Ascending aorta (tissue), 2 donors: Measurements from ENCODE around the gene LRRC45. TPM values are rescaled to one million over a fixed set of nuclear protein-coding genes. Genes with fewer than 3 reads are reported as not detected.

Experiments
- DNase-seq, 2 donors: peaks; one replicate each; pipeline ENCODE4 v3.0.0-alpha.2; 2019; ENCODE audit warnings: low spot score in 2 of 2
- H3K27ac ChIP-seq, 2 donors: fragments of 200-600 bp; sonication (generic); one replicate each; pipeline ENCODE4 v1.5.1; 2016 to 2017; ENCODE audit warnings: mild to moderate bottlenecking in 1 of 2
- H3K27me3 ChIP-seq: fragments of 200-600 bp; sonication (generic); one replicate; pipeline ENCODE4 v1.5.1; 2017
- H3K36me3 ChIP-seq, 2 donors: fragments of 200-600 bp; sonication (generic); one replicate each; pipeline ENCODE4 v1.5.1; 2016
- H3K4me1 ChIP-seq, 2 donors: fragments of 200-600 bp; sonication (generic); one replicate each; pipeline ENCODE4 v1.5.1; 2016 to 2017; ENCODE audit warnings: mild to moderate bottlenecking in 1 of 2
- H3K4me3 ChIP-seq, 2 donors: fragments of 200-600 bp; sonication (generic); one replicate each; pipeline ENCODE4 v1.5.1; 2016 to 2017; ENCODE audit warnings: mild to moderate bottlenecking in 1 of 2
- H3K9me3 ChIP-seq, 2 donors: fragments of 200-600 bp; sonication (generic); one replicate each; pipeline ENCODE4 v1.5.1; 2016
- intact Hi-C: fragments of 100-400 bp; cut with DNase I; formaldehyde crosslinking; loops from one replicate; pipeline ENCODE4 v1.15.1; 2023
- total RNA-seq: library from RNA; depleted of rRNA; stranded (reverse); fragments of >200 nt; gene quantifications from one replicate; pipeline ENCODE4 v1.1.0, GENCODE V29; 2016
- TF ChIP-seq, protein P1 (sequence below), 3 experiments: fragments of 200-600 bp in 2 of 3; fragments of 450-650 bp in 1 of 3; sonication (generic) in 2 of 3; IDR thresholded peaks; one replicate each; pipeline ENCODE4 v1.5.1; 2016 to 2019; ENCODE audit warnings: antibody characterized with exemption in 3 of 3, mild to moderate bottlenecking in 1 of 3, moderate library complexity in 1 of 3

The LRRC45 gene
- total RNA-seq, 1 donor from 2014 or later = 2.0 TPM

DNA sequence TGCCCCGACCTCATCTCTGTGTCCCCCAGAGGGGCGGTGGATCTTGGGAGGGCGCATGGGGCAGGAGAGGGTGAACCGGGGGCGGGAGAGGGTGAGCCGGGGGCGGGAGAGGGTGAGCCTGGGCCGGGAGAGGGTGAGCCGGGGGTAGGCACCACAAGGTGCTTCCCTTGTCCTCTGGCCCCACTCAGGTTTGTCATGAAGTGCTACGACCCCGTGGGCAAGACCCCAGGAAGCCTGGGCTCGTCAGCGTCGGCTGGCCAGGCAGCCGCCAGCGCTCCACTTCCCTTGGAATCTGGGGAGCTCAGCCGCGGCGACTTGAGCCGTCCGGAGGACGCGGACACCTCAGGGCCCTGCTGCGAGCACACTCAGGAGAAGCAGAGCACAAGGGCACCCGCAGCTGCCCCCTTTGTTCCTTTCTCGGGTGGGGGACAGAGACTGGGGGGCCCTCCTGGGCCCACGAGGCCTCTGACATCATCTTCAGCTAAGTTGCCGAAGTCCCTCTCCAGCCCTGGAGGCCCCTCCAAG is 26.8 kb upstream of the LRRC45 start:
- DNase-seq = no peak
- Histone ChIP-seq H3K27me3 (no peaks in the 10 kb centered on the region), H3K27ac (no peak overlapping the region), H3K9me3 (no peaks in the 10 kb centered on the region), H3K4me3 (no peak overlapping the region), H3K36me3 (peaks cover 13% of the 10 kb centered on the region in 2 donors), H3K4me1 (peaks cover 7 to 13% of the 10 kb centered on the region in 2 donors)
- TF ChIP-seq, protein P1, sequence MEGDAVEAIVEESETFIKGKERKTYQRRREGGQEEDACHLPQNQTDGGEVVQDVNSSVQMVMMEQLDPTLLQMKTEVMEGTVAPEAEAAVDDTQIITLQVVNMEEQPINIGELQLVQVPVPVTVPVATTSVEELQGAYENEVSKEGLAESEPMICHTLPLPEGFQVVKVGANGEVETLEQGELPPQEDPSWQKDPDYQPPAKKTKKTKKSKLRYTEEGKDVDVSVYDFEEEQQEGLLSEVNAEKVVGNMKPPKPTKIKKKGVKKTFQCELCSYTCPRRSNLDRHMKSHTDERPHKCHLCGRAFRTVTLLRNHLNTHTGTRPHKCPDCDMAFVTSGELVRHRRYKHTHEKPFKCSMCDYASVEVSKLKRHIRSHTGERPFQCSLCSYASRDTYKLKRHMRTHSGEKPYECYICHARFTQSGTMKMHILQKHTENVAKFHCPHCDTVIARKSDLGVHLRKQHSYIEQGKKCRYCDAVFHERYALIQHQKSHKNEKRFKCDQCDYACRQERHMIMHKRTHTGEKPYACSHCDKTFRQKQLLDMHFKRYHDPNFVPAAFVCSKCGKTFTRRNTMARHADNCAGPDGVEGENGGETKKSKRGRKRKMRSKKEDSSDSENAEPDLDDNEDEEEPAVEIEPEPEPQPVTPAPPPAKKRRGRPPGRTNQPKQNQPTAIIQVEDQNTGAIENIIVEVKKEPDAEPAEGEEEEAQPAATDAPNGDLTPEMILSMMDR (IDR thresholded peaks at IDR 0.05) = no peak
- intact Hi-C loops = no loop called here

DNA sequence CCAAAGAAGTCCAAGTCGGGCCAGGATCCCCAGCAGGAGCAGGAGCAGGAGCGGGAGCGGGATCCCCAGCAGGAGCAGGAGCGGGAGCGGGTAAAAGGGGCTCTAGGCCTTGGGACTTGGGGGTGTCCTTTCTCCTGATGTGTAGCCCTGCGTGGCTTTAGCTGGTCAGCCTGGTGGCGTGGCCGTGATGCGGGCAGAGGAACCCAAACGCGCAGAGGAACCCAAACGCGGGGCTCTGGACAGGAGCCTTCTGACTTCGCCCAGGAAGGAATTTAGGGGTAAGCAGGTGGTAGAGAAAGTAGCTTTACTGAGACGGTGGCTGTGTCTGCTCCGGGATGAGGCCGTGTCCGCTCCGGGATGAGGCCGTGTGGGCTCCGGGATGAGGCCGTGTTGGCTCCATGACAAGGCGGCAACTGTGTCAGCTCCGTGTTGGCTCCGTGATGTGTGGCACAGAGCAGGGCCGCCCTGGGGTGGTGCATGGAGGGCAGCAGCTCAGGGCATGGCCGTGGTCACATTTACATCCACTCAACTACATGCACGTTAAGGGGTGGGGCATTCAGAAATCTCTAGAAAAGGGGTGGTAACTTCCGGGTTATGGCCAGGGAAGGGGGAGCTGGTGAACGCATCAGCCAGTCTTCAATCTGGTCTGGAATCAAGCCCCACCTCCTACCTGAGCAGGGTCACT is 26.2 kb upstream of the LRRC45 start:
- DNase-seq = no peak
- TF ChIP-seq, protein P1 (IDR thresholded peaks at IDR 0.05) = no peak
- H3K4me3 ChIP-seq = no peak overlapping the region
- no peaks in the 10 kb centered on the region for H3K27me3 ChIP-seq
- no peaks in the 10 kb centered on the region for H3K9me3 ChIP-seq
- intact Hi-C loops = no loop called here
- peaks cover 13% of the 10 kb centered on the region in 2 donors for H3K36me3 ChIP-seq
- H3K27ac ChIP-seq = no peak overlapping the region
- peaks cover 6 to 7% of the 10 kb centered on the region in 2 donors for H3K4me1 ChIP-seq

DNA sequence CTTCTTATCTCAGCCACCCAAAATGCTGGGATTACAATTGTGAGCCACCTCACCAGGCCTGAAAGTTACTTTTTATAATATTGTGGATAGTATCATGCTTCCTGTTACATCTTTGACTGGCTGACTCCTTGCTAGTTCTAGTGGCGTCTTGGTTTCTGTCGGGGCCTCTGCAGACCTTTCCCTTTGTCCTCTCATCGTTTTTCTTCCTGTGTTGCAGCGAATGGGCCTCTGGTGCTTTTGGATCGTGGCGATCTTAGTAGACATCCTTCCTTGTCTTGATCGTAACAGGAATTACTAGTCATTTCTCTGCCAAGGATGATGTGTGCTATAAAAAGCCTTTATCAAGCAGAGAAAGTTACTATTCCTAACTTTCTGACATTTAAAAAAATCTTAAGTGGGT is 24.9 kb upstream of the LRRC45 start:
- Histone ChIP-seq H3K36me3 (peaks cover 13% of the 10 kb centered on the region in 2 donors), H3K4me3 (no peak overlapping the region), H3K9me3 (no peaks in the 10 kb centered on the region), H3K27me3 (no peaks in the 10 kb centered on the region), H3K27ac (no peak overlapping the region), H3K4me1 (peaks cover 6 to 11% of the 10 kb centered on the region in 2 donors)
- TF ChIP-seq, protein P1 (IDR thresholded peaks at IDR 0.05) = no peak
- intact Hi-C loops = no loop called here
- no peak for DNase-seq

DNA sequence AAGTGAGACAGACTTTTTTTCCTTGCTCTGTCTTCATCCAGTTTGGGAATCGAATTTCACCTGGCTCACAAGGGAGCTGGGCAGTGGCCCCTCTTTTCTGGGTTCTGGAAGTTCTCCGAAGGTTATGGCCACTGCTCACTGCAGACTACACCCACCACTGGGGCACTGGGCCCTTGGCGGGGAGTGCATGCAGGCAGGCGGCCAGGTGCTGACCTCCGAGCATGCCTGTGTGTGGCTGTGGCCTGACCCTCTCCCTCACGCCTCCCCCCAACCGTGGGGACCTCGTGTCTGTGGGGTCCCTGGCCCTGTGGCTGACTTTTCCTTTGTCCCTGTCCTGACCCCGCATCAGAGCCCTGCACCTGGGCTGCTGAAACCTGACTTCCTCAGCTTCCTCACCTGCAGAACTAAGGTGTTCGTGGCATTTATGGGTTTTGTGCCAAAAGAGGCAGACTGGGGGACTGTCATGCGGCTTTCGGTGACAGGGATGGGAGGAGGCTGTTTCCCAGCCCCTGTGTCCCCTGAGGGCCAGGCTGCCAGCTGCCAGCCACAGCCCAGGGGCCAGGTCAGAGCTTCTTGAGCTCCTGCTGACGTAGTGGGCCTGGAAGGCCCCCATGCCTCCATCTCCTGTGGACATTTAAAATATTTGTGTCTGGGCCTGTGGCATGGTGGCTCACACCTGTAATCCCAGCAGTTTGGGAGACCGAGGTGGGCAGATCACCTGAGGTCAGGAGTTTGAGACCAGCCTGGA is 24.2 kb upstream of the LRRC45 start:
- H3K9me3 ChIP-seq = no peaks in the 10 kb centered on the region
- no peak overlapping the region for H3K4me3 ChIP-seq
- H3K36me3 ChIP-seq = peaks cover 13% of the 10 kb centered on the region in 2 donors
- no peak for DNase-seq
- intact Hi-C loops = no loop called here
- H3K27me3 ChIP-seq = no peaks in the 10 kb centered on the region
- peaks cover 9 to 15% of the 10 kb centered on the region in 2 donors for H3K4me1 ChIP-seq
- H3K27ac ChIP-seq = no peak overlapping the region
- TF ChIP-seq, protein P1 (IDR thresholded peaks at IDR 0.05) = no peak

DNA sequence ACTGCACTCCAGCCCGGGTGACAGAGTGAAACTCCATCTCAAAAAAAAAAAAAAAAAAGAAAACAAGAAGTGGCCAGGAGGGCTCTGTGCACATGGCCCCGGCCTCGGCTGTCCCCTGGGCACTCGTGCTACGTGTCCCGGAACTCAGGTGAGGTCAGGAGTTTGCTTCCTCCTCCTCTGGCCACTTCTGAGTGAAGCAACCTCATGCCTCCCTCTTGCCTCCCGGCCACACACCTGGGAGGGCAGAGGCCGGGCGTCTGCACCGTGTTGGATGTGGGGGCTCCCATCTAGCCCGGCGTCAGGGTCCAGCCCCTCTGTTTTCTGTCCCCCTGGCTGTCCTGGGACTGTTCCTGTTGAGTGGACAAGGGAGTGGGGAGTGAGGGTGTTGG is 23.5 kb upstream of the LRRC45 start:
- peaks cover 12 to 22% of the 10 kb centered on the region in 2 donors for H3K4me1 ChIP-seq
- no peak overlapping the region for H3K27ac ChIP-seq
- peaks cover 13% of the 10 kb centered on the region in 2 donors for H3K36me3 ChIP-seq
- H3K27me3 ChIP-seq = no peaks in the 10 kb centered on the region
- TF ChIP-seq, protein P1 (IDR thresholded peaks at IDR 0.05) = no peak
- H3K9me3 ChIP-seq = no peaks in the 10 kb centered on the region
- no peak for DNase-seq
- intact Hi-C loops = no loop called here
- no peak overlapping the region for H3K4me3 ChIP-seq
